Stimulated activated CD8-positive, alpha-beta memory T cell treated with anti-CD3 and anti-CD28 coated beads, Interleukin-7, amount 100 ng/mL, for 48 hours (primary cell): ENCODE data around the gene G0S2.

Source experiments
- DNase-seq, 2 donors: peaks; one replicate each; pipeline ENCODE4 v3.0.0-alpha.2; 2020; ENCODE audit warnings: low read depth in 1 of 2; ENCODE audit errors: extremely low read depth in 1 of 2

The G0S2 gene

GRCh38 chr1:209674957-209675564 is at the start of gene G0S2:
G0S2 (plus strand) TSS chr1:209675412; CDS start chr1:209675685, 273 bp downstream.
- peak in 1 of 2 donors; percentile 15 for DNase-seq

- DNase-seq: no peak
Observed at GRCh38 chr1:209625791-209626285, 49.4 kb upstream of the G0S2 start.

- DNase-seq: no peak
Observed at GRCh38 chr1:209626346-209627026, 48.7 kb upstream of the G0S2 start.

GRCh38 chr1:209627027-209627731 is 48.0 kb upstream of the G0S2 start:
- no peak for DNase-seq

GRCh38 chr1:209627732-209628196 is 47.4 kb upstream of the G0S2 start:
- DNase-seq: peak; percentile 62 to 63

GRCh38 chr1:209628618-209629299 is 46.5 kb upstream of the G0S2 start:
- DNase-seq: no peak

- no peak for DNase-seq
Observed at GRCh38 chr1:209629621-209630382, 45.4 kb upstream of the G0S2 start.

GRCh38 chr1:209630383-209631225 is 44.6 kb upstream of the G0S2 start:
- DNase-seq: no peak

GRCh38 chr1:209633335-209633997 is 41.7 kb upstream of the G0S2 start:
- DNase-seq: no peak

GRCh38 chr1:209634005-209634737 is 41.0 kb upstream of the G0S2 start:
- DNase-seq: no peak

- DNase-seq: no peak
Observed at GRCh38 chr1:209635850-209636249, 39.4 kb upstream of the G0S2 start.

GRCh38 chr1:209641832-209642172 is 33.4 kb upstream of the G0S2 start:
- no peak for DNase-seq

GRCh38 chr1:209642816-209643215 is 32.4 kb upstream of the G0S2 start:
- DNase-seq: no peak

GRCh38 chr1:209643285-209644020 is 31.8 kb upstream of the G0S2 start:
- DNase-seq: no peak

GRCh38 chr1:209645574-209646452 is 29.4 kb upstream of the G0S2 start:
- no peak for DNase-seq

GRCh38 chr1:209646558-209646957 is 28.7 kb upstream of the G0S2 start:
- DNase-seq: no peak

GRCh38 chr1:209647156-209647555 is 28.1 kb upstream of the G0S2 start:
- no peak for DNase-seq
